Epithelial cell of umbilical artery (primary cell): ENCODE data around the gene HSPA4L. TPM values are rescaled to one million over a fixed set of nuclear protein-coding genes. Genes with fewer than 3 reads are reported as not detected.

Experiments
- total RNA-seq: library from RNA; depleted of rRNA; stranded (reverse); fragments of >200 nt; gene quantifications from 2 replicates; pipeline ENCODE4 v1.2.3, GENCODE V29; 2014

HSPA4L gene
- total RNA-seq = 8.1 and 16.4 TPM in 2 replicates

DNA sequence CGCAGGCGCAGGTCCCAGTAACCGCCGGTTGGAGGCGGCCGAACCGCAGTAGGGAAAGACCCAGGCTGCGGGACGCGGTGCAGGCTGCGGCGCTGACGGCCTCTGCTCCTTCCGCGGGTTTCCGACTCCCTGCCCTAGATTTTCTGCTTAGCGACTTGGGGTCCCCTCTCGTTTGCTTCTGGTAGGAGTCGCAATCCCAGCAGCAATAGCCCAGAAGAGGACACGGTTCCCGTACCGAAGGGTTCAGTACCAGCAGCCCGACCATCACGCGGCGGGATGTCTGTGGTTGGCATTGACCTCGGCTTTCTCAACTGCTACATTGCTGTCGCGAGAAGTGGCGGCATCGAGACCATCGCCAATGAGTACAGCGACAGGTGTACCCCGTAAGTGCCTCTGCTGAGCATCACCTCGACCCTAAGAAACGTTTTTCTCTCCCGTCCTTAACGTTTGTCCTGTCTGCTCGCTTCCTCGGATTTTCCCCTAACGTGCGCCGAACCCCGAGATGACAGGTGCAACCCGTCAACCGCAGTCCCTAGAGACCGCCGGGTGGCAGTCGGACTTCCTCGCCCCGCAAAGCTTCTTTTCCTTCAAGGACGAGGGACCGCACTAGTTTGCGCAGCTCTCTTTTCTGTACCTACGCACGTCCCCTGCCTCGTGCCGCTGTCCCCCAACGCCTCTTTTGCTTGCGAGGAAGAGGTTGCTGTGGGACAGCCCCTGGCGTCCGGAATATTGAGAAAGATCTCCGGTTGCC lies at the start of gene HSPA4L:
HSPA4L (plus strand) TSS at position 48 of the 751 bp plus-strand sequence; CDS start at position 277, 229 bp downstream.

DNA sequence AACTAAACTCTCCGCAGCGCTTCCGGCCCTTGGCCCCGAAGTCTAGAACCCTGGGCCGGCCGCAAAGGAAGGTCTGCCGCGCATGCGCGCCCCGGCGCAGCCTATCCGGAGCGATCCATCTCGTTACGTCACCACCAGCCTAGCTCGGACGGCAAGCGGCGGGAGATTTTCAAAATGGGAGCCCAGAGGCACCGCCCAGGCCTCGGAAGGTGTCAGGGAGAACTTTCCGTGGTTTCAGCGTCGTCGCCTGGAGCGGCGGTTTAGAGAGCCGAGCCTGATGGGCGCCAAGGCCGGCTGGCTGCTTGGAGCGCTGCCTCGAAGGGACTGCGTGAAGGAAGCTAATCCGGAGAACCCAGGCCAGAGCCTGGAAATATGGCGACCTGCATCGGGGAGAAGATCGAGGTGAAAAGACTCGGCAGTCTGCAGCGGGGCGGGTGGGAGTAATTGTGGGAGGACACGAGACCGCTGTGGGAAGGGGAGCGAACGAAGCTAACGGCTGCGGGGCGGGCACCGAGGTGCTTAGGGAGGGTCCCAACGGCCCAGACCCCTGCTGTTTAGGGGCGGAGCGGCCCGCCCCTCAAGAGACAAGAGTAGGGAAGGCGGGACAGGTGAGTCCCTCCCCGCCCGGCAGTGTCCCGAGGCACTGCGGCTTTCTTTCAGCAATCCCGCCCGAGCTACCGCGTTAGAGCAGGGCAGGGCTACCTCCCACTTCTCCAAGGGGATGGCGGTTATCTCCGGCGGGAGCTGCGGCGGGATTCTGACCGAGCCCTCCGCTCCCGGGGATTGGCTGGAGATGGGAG lies 98.8 kb downstream of the HSPA4L start, which contains the start of gene PLK4:
PLK4 (plus strand) TSS at position 131 of the 800 bp plus-strand sequence; CDS start at position 373, 242 bp downstream.

Other genes with a start within 250 kb of the HSPA4L start
- 2.9 and 4.7 TPM in 2 replicates for gene INTU, start 149.4 kb upstream of the HSPA4L start, total RNA-seq
- gene SLC25A31, start 51.9 kb upstream of the HSPA4L start, total RNA-seq = not detected in 2 replicates
- 15.6 and 21.1 TPM in 2 replicates for gene PLK4, start 98.6 kb downstream of the HSPA4L start, total RNA-seq
- gene MFSD8, start 182.9 kb downstream of the HSPA4L start, total RNA-seq = 17.2 and 29.2 TPM in 2 replicates
- gene ABHD18, start 183.1 kb downstream of the HSPA4L start, total RNA-seq = 6.5 and 13.8 TPM in 2 replicates